Naive thymus-derived CD4-positive, alpha-beta T cell (primary cell): ENCODE data around the gene GRIK2. TPM values are rescaled to one million over a fixed set of nuclear protein-coding genes. Genes with fewer than 3 reads are reported as not detected.

Experiments used
- ATAC-seq: fragments of 150-1000 bp; cut with Tn5 transposase; 2 replicates; pipeline ENCODE4 v1.10.0; 2021; ENCODE audit warnings: mild to moderate bottlenecking, moderate library complexity
- CTCF ChIA-PET: fragments of 350-600 bp; sonication (Branson Sonifier 250); formaldehyde crosslinking; loops from one replicate; lab custom pipeline; 2021; ENCODE audit warnings: antibody characterized with exemption; lab: Charles Lee
- POLR2A ChIA-PET: fragments of 350-600 bp; sonication (Branson Sonifier 250); formaldehyde crosslinking; loops from one replicate; lab custom pipeline; 2021; ENCODE audit warnings: antibody characterized with exemption, inconsistent platforms; lab: Charles Lee
- DNase-seq, 9 donors: peaks; one replicate each; pipeline versions ENCODE4 v3.0.0 to v3.0.0-alpha.2; 2020 to 2022; ENCODE audit warnings: mixed read lengths in 1 of 9
- H3K27ac ChIP-seq: one replicate; pipeline ENCODE4 v1.7.0; 2013; ENCODE audit warnings: mild to moderate bottlenecking, low read depth, low read length, moderate library complexity
- H3K27me3 ChIP-seq, 2 donors: one replicate each; pipeline ENCODE4 v1.7.0; 2013; ENCODE audit warnings: low read length in 2 of 2, mild to moderate bottlenecking in 2 of 2, moderate library complexity in 2 of 2; ENCODE audit not compliant: control insufficient read depth in 2 of 2, insufficient read depth in 2 of 2
- H3K36me3 ChIP-seq, 3 experiments: 1 replicate in 2 of 3; 2 replicates in 1 of 3; pipeline ENCODE4 v1.7.0; 2013; ENCODE audit warnings: low read length in 3 of 3, mild to moderate bottlenecking in 3 of 3, moderate library complexity in 1 of 3; ENCODE audit not compliant: insufficient read depth in 3 of 3, control insufficient read depth in 2 of 3
- H3K4me1 ChIP-seq, 2 donors: one replicate each; pipeline ENCODE4 v1.7.0; 2013; ENCODE audit warnings: low read length in 2 of 2, mild to moderate bottlenecking in 2 of 2, moderate library complexity in 1 of 2; ENCODE audit not compliant: control insufficient read depth in 2 of 2, insufficient read depth in 2 of 2
- H3K4me3 ChIP-seq: 2 replicates; pipeline ENCODE4 v1.7.0; 2013; ENCODE audit warnings: mild to moderate bottlenecking, low read length
- H3K9me3 ChIP-seq, 3 experiments: 1 replicate in 2 of 3; 2 replicates in 1 of 3; pipeline ENCODE4 v1.7.0; 2013; ENCODE audit warnings: low read length in 3 of 3; ENCODE audit not compliant: control insufficient read depth in 2 of 3
- H3K27ac Mint-ChIP-seq, 9 donors: one replicate each; pipeline ENCODE4 v1.8.0; 2020 to 2022; ENCODE audit warnings: mixed read lengths in 9 of 9, mild to moderate bottlenecking in 8 of 9, moderate library complexity in 5 of 9, inconsistent platforms in 2 of 9
- H3K27me3 Mint-ChIP-seq, 5 donors: one replicate each; pipeline ENCODE4 v1.8.0; 2021 to 2022; ENCODE audit warnings: mixed read lengths in 5 of 5, mild to moderate bottlenecking in 1 of 5
- H3K36me3 Mint-ChIP-seq, 5 donors: one replicate each; pipeline ENCODE4 v1.8.0; 2020 to 2022; ENCODE audit warnings: mixed read lengths in 5 of 5, mild to moderate bottlenecking in 3 of 5, inconsistent platforms in 1 of 5
- H3K4me1 Mint-ChIP-seq, 7 donors: one replicate each; pipeline ENCODE4 v1.8.0; 2020 to 2022; ENCODE audit warnings: mixed read lengths in 7 of 7, mild to moderate bottlenecking in 3 of 7, inconsistent platforms in 1 of 7
- H3K4me3 Mint-ChIP-seq, 10 donors: one replicate each; pipeline ENCODE4 v1.8.0; 2020 to 2022; ENCODE audit warnings: mild to moderate bottlenecking in 10 of 10, mixed read lengths in 10 of 10, moderate library complexity in 6 of 10, inconsistent platforms in 2 of 10
- H3K9me3 Mint-ChIP-seq, 11 donors: one replicate each; pipeline ENCODE4 v1.8.0; 2020 to 2022; ENCODE audit warnings: mixed read lengths in 11 of 11, mild to moderate bottlenecking in 4 of 11, inconsistent platforms in 1 of 11, moderate library complexity in 1 of 11
- intact Hi-C, 2 donors: fragments of 100-400 bp; cut with micrococcal nuclease; formaldehyde crosslinking; loops; one replicate each; pipeline ENCODE4 v1.15.1; 2023
- polyA plus RNA-seq, 2 donors: library from polyadenylated mRNA; unstranded; fragments of 300-500 nt; fragmentation: Illumina TruSeq; gene quantifications; one replicate each; pipeline ENCODE4 v1.2.3, GENCODE V29; 2021
- total RNA-seq, 6 experiments: library from RNA in 5 of 6; stranded (reverse) in 5 of 6; gene quantifications; 1 replicate in 5 of 6; 2 replicates in 1 of 6; pipeline ENCODE4 v1.2.3 and lab custom pipeline; 2021 to 2026

The GRIK2 gene
- total and polyA plus RNA-seq, 7 experiments from 2014 or later = 0.16 to 0.22 TPM; not detected in 5

DNA sequence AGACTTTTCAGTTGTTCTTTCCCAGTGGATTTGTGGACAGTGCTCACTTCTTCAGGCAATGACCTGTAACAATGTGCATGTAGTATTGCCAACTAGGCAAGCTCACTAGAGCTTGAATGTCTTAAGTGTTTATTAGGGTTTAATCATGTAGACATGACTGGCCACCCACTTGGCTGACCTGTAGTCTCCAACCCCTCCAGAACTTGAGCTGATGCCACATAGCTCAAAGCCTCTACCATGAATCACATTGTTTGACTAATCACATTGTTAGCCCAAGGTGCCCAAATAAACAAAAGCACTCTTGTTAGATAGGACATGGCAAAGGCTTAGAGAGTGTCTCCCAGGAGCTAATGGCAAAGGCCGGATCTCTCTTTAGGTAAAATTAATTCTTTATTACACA, 272.7 kb downstream of the GRIK2 start:
- Mint-ChIP-seq H3K4me3 (no peak overlapping the region), H3K27me3 (no peaks in the 10 kb centered on the region), H3K9me3 (peaks cover 0 to 18% (median 5%) of the 10 kb centered on the region in 11 donors), H3K4me1 (peaks cover 0 to 1% (median 0%) of the 10 kb centered on the region in 7 donors), H3K27ac (no peak overlapping the region), H3K36me3 (peaks cover 0 to 4% (median 0%) of the 10 kb centered on the region in 5 donors)
- Histone ChIP-seq H3K36me3 (no peaks in the 10 kb centered on the region), H3K4me1 (no peaks in the 10 kb centered on the region), H3K4me3 (no peak overlapping the region), H3K9me3 (no peaks in the 10 kb centered on the region), H3K27me3 (no peaks in the 10 kb centered on the region), H3K27ac (no peak overlapping the region)
- ChIA-PET POLR2A (interaction anchor here (0.6 kb wide), 1 partner anchor 17 kb away, joined by 3 read pairs; no protein-coding TSS in a partner anchor), CTCF (interaction anchor here (0.6 kb wide), 1 partner anchor 56 kb away, joined by 3 read pairs; no protein-coding TSS in a partner anchor)
- DNase-seq (no peak), ATAC-seq (no peak)
- intact Hi-C loops = no loop called here

DNA sequence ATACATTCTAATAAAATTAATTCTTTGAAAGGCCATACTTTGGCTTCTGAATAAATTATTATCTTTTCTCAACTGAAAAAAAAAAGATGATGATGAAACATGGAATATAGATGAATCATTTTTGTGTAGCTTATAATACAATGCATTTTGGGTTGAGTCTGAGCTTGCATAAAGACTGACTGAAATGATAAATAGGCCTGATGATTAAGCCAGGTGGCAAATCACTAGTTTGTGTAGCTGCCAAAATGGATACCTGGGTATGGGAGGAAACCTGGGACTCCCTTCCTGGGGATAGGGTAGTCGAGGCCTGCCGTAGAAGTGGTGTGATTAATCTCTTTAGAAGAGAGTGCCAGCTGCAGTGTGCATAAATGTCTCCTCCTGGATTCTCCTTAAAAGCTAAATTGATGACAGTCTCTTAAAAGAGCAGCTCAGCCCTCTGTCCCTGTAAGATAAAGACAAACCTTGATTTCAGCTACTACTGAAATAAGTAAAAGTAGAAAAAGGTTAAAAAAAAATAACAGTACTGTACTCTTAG, 275.1 kb downstream of the GRIK2 start:
- H3K27ac ChIP-seq = no peak overlapping the region
- ATAC-seq (no peak), DNase-seq (no peak)
- POLR2A ChIA-PET = no interaction called here
- no peaks in the 10 kb centered on the region for H3K9me3 ChIP-seq
- no peaks in the 10 kb centered on the region for H3K36me3 Mint-ChIP-seq
- peaks cover 0 to 18% (median 3%) of the 10 kb centered on the region in 11 donors for H3K9me3 Mint-ChIP-seq
- no peak overlapping the region for H3K4me3 Mint-ChIP-seq
- no peaks in the 10 kb centered on the region for H3K36me3 ChIP-seq
- H3K27me3 Mint-ChIP-seq = no peaks in the 10 kb centered on the region
- H3K27me3 ChIP-seq = no peaks in the 10 kb centered on the region
- peaks cover 0 to 1% (median 0%) of the 10 kb centered on the region in 7 donors for H3K4me1 Mint-ChIP-seq
- CTCF ChIA-PET = no interaction called here
- H3K27ac Mint-ChIP-seq = no peak overlapping the region
- intact Hi-C loops = no loop called here
- no peak overlapping the region for H3K4me3 ChIP-seq
- no peaks in the 10 kb centered on the region for H3K4me1 ChIP-seq

- Histone ChIP-seq H3K36me3 (no peaks in the 10 kb centered on the region), H3K4me3 (no peak overlapping the region), H3K27ac (no peak overlapping the region), H3K9me3 (no peaks in the 10 kb centered on the region), H3K4me1 (no peaks in the 10 kb centered on the region), H3K27me3 (no peaks in the 10 kb centered on the region)
- Mint-ChIP-seq H3K27ac (no peak overlapping the region), H3K4me3 (no peak overlapping the region), H3K4me1 (no peaks in the 10 kb centered on the region), H3K27me3 (no peaks in the 10 kb centered on the region), H3K36me3 (no peaks in the 10 kb centered on the region), H3K9me3 (peaks cover 0 to 5% (median 0%) of the 10 kb centered on the region in 11 donors)
- ChIA-PET CTCF (no interaction called here), POLR2A (no interaction called here)
- ATAC-seq (no peak), DNase-seq (no peak)
- intact Hi-C loops = no loop called here
Observed at GRCh38 chr6:101676187-101676586, 282.7 kb downstream of the GRIK2 start.

DNA sequence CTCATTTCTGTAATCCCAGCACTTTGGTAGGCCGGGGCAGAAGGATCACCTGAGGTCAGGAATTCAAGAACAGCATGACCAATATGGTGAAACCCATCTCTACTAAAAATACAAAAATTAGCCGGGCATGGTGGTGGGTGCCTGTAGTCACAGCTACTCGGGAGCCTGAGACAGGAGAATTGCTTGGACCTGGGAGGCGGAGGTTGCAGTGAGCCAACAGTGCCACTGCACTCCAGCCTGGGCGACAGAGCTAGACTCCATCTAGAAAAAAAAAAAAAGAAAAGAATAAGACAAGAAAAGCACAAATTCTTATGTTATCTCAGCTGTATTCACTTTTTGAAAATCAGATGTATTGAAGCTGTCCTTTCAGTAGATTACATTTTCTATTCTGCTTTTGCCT, 289.4 kb downstream of the GRIK2 start:
- H3K27me3 ChIP-seq = no peaks in the 10 kb centered on the region
- intact Hi-C loops = no loop called here
- no peak overlapping the region for H3K4me3 Mint-ChIP-seq
- H3K9me3 ChIP-seq = no peaks in the 10 kb centered on the region
- H3K4me3 ChIP-seq = no peak overlapping the region
- ATAC-seq (no peak), DNase-seq (no peak)
- H3K9me3 Mint-ChIP-seq = peaks cover 0 to 6% (median 0%) of the 10 kb centered on the region in 11 donors
- H3K27me3 Mint-ChIP-seq = no peaks in the 10 kb centered on the region
- H3K4me1 ChIP-seq = no peaks in the 10 kb centered on the region
- no peaks in the 10 kb centered on the region for H3K36me3 Mint-ChIP-seq
- no peaks in the 10 kb centered on the region for H3K4me1 Mint-ChIP-seq
- ChIA-PET CTCF (interaction anchor here (0.6 kb wide), 1 partner anchor 36 kb away, joined by 4 read pairs; no protein-coding TSS in a partner anchor), POLR2A (no interaction called here)
- H3K27ac Mint-ChIP-seq = no peak overlapping the region
- no peak overlapping the region for H3K27ac ChIP-seq
- no peaks in the 10 kb centered on the region for H3K36me3 ChIP-seq

- Histone ChIP-seq H3K4me3 (no peak overlapping the region), H3K27ac (no peak overlapping the region), H3K4me1 (no peaks in the 10 kb centered on the region), H3K9me3 (no peaks in the 10 kb centered on the region), H3K36me3 (no peaks in the 10 kb centered on the region), H3K27me3 (no peaks in the 10 kb centered on the region)
- intact Hi-C loops = no loop called here
- Mint-ChIP-seq H3K4me3 (no peak overlapping the region), H3K27ac (no peak overlapping the region), H3K36me3 (no peaks in the 10 kb centered on the region), H3K9me3 (peaks cover 0 to 6% (median 0%) of the 10 kb centered on the region in 11 donors), H3K27me3 (no peaks in the 10 kb centered on the region), H3K4me1 (no peaks in the 10 kb centered on the region)
- CTCF ChIA-PET = no interaction called here
- POLR2A ChIA-PET = interaction anchor here (0.6 kb wide), 1 partner anchor 18 kb away, joined by 3 read pairs; no protein-coding TSS in a partner anchor
- ATAC-seq (no peak), DNase-seq (no peak)
Observed at GRCh38 chr6:101683884-101684283, 290.4 kb downstream of the GRIK2 start.

DNA sequence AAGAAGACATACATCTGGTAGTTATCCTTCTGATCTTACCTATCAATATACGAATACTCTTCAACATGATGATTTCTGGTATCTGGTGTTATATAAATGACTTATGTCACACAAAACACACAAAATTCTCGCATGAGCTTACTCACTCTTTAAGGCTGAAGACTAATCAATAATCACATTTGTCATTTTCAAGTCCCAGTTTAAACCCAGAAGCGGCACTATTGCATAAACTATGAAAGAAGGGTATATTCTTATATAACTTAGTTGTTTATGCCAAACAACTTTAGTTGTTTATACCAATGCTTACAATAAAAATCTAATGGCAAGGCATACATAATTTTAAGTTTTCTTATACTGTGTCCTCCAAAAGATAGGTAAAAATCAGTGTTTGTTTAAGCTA, 293.1 kb downstream of the GRIK2 start:
- H3K27me3 ChIP-seq = no peaks in the 10 kb centered on the region
- intact Hi-C loops = no loop called here
- Mint-ChIP-seq H3K4me3 (no peak overlapping the region), H3K36me3 (no peaks in the 10 kb centered on the region), H3K27ac (no peak overlapping the region), H3K27me3 (no peaks in the 10 kb centered on the region), H3K4me1 (no peaks in the 10 kb centered on the region), H3K9me3 (peaks cover 0 to 11% (median 0%) of the 10 kb centered on the region in 11 donors)
- H3K27ac ChIP-seq = no peak overlapping the region
- no peak for ATAC-seq
- ChIA-PET CTCF (no interaction called here), POLR2A (no interaction called here)
- no peaks in the 10 kb centered on the region for H3K36me3 ChIP-seq
- H3K9me3 ChIP-seq = no peaks in the 10 kb centered on the region
- H3K4me3 ChIP-seq = no peak overlapping the region
- H3K4me1 ChIP-seq = no peaks in the 10 kb centered on the region
- DNase-seq = no peak

GRCh38 chr6:101689156-101689555, 295.6 kb downstream of the GRIK2 start:
- Mint-ChIP-seq H3K27ac (no peak overlapping the region), H3K9me3 (peaks cover 0 to 11% (median 0%) of the 10 kb centered on the region in 11 donors), H3K36me3 (no peaks in the 10 kb centered on the region), H3K4me3 (no peak overlapping the region), H3K27me3 (no peaks in the 10 kb centered on the region), H3K4me1 (no peaks in the 10 kb centered on the region)
- Histone ChIP-seq H3K27me3 (no peaks in the 10 kb centered on the region), H3K9me3 (no peaks in the 10 kb centered on the region), H3K4me3 (no peak overlapping the region), H3K27ac (no peak overlapping the region), H3K36me3 (no peaks in the 10 kb centered on the region), H3K4me1 (no peaks in the 10 kb centered on the region)
- DNase-seq (no peak), ATAC-seq (no peak)
- intact Hi-C loops = no loop called here
- CTCF ChIA-PET = no interaction called here
- POLR2A ChIA-PET = no interaction called here
